H1 (cell line): ENCODE measurements around the gene AGBL1. TPM values are rescaled to one million over a fixed set of nuclear protein-coding genes. Genes with fewer than 3 reads are reported as not detected.

Experiments used
- CTCF ChIA-PET: fragments of 300-600 bp; sonication (Branson Sonifier 250); formaldehyde crosslinking; loops from one replicate; lab custom pipeline; 2021; ENCODE audit not compliant: partially characterized antibody; lab: Charles Lee
- POLR2A ChIA-PET: fragments of 300-600 bp; sonication (Branson Sonifier 250); formaldehyde crosslinking; loops from one replicate; lab custom pipeline; 2021; ENCODE audit warnings: inconsistent platforms; ENCODE audit not compliant: partially characterized antibody; lab: Charles Lee
- DNase-seq, 2 experiments: peaks; one replicate each; pipeline versions ENCODE4 v3.0.0 to v3.0.0-alpha.2; 2010 to 2022; ENCODE audit warnings: low spot score in 2 of 2, low read depth in 1 of 2, mixed read lengths in 1 of 2
- FAIRE-seq: peaks from 2 replicates; lab custom pipeline; 2011; peaks lifted over from hg19 to GRCh38; lab: Jason Lieb, UNC
- H2AFZ ChIP-seq: 2 replicates; pipeline ENCODE4 v1.8.1; 2012; ENCODE audit warnings: low read length, inconsistent platforms
- H2AK5ac ChIP-seq: 2 replicates; pipeline ENCODE4 v1.6.1; 2013; ENCODE audit warnings: low read depth, low read length
- H2BK120ac ChIP-seq: replicated peaks from 2 replicates; pipeline ENCODE3; 2013; ENCODE audit warnings: low read depth, low read length, inconsistent platforms
- H2BK12ac ChIP-seq: 2 replicates; pipeline ENCODE4 v1.6.1; 2013; ENCODE audit warnings: low read depth, low read length
- H2BK15ac ChIP-seq: 2 replicates; pipeline ENCODE4 v1.6.1; 2013; ENCODE audit warnings: low read length
- H2BK20ac ChIP-seq: 2 replicates; pipeline ENCODE4 v1.6.1; 2013; ENCODE audit warnings: low read length
- H2BK5ac ChIP-seq: 2 replicates; pipeline ENCODE4 v1.6.1; 2013; ENCODE audit warnings: low read depth, low read length
- H3K14ac ChIP-seq: 2 replicates; pipeline ENCODE4 v1.6.1; 2013; ENCODE audit warnings: inconsistent platforms; ENCODE audit not compliant: insufficient read length
- H3K18ac ChIP-seq: 2 replicates; pipeline ENCODE4 v1.6.1; 2013; ENCODE audit warnings: low read length; ENCODE audit errors: extremely low read depth
- H3K23ac ChIP-seq: 2 replicates; pipeline ENCODE4 v1.6.1; 2013; ENCODE audit warnings: inconsistent platforms; ENCODE audit not compliant: insufficient read length
- H3K23me2 ChIP-seq: 2 replicates; pipeline ENCODE4 v1.6.1; 2013; ENCODE audit warnings: low read depth, low read length
- H3K27ac ChIP-seq: 2 replicates; pipeline ENCODE4 v1.6.1; 2011; ENCODE audit warnings: low read depth, low read length, inconsistent platforms
- H3K27me3 ChIP-seq, 4 experiments: replicated peaks in 1 of 4; 1 replicate in 1 of 4; 2 replicates in 3 of 4; pipeline versions ENCODE4 v1.6.1 to v1.8.1; 2011 to 2013; ENCODE audit warnings: low read length in 3 of 4, mild to moderate bottlenecking in 3 of 4, inconsistent platforms in 2 of 4, mixed read lengths in 2 of 4, moderate library complexity in 1 of 4; ENCODE audit not compliant: control insufficient read depth in 3 of 4, insufficient read depth in 3 of 4; ENCODE audit errors: extremely low read depth in 1 of 4
- H3K36me3 ChIP-seq, 4 experiments: 2 replicates each; pipeline versions ENCODE4 v1.6.1 to v1.8.1; 2011 to 2013; ENCODE audit warnings: mild to moderate bottlenecking in 4 of 4, low read length in 3 of 4, moderate library complexity in 2 of 4, control low read depth in 1 of 4, inconsistent platforms in 1 of 4; ENCODE audit not compliant: insufficient read depth in 4 of 4, control insufficient read depth in 2 of 4
- H3K4ac ChIP-seq: replicated peaks from 2 replicates; pipeline ENCODE3; 2013; ENCODE audit warnings: low read length, low read depth, mixed read lengths, inconsistent platforms; ENCODE audit not compliant: insufficient read length
- H3K4me1 ChIP-seq, 4 experiments: replicated peaks in 1 of 4; 1 replicate in 1 of 4; 2 replicates in 3 of 4; pipeline versions ENCODE4 v1.6.1 to v1.8.1; 2011 to 2013; ENCODE audit warnings: low read length in 3 of 4, inconsistent platforms in 2 of 4, mixed read lengths in 1 of 4; ENCODE audit not compliant: insufficient read depth in 4 of 4, control insufficient read depth in 3 of 4
- H3K4me2 ChIP-seq, 2 experiments: 2 replicates each; pipeline versions ENCODE4 v1.6.1 to v1.8.1; 2011 to 2013; ENCODE audit warnings: low read depth in 2 of 2, low read length in 2 of 2, control low read depth in 1 of 2, inconsistent platforms in 1 of 2, mild to moderate bottlenecking in 1 of 2; ENCODE audit not compliant: insufficient read depth in 1 of 2
- H3K4me3 ChIP-seq, 4 experiments: fragments of 200-600, 300-600 bp in 1 of 4; sonication (generic), shearing (Covaris generic), sonication (Bioruptor Twin) in 1 of 4; 2 replicates each; pipeline versions ENCODE4 v1.5.1 to v1.8.1; 2011 to 2016; ENCODE audit warnings: low read length in 4 of 4, low read depth in 3 of 4, control low read depth in 2 of 4, inconsistent platforms in 2 of 4, mild to moderate bottlenecking in 2 of 4, mixed read lengths in 1 of 4, moderate library complexity in 1 of 4; ENCODE audit not compliant: insufficient read depth in 2 of 4; ENCODE audit errors: extremely low read depth in 1 of 4
- H3K56ac ChIP-seq: replicated peaks from 2 replicates; pipeline ENCODE3; 2013; ENCODE audit warnings: low read depth, mild to moderate bottlenecking, mixed read lengths, low read length, inconsistent platforms; ENCODE audit not compliant: insufficient read length
- H3K79me1 ChIP-seq: 2 replicates; pipeline ENCODE4 v1.6.1; 2013; ENCODE audit warnings: low read depth, low read length, control low read depth
- H3K79me2 ChIP-seq, 2 experiments: 2 replicates each; pipeline versions ENCODE4 v1.6.1 to v1.8.1; 2012 to 2013; ENCODE audit warnings: low read length in 2 of 2, mild to moderate bottlenecking in 2 of 2, inconsistent platforms in 1 of 2; ENCODE audit not compliant: insufficient read depth in 2 of 2, control insufficient read depth in 1 of 2
- H3K9ac ChIP-seq, 4 experiments: replicated peaks in 1 of 4; 1 replicate in 1 of 4; 2 replicates in 3 of 4; pipeline versions ENCODE4 v1.6.1 to v1.8.1; 2011 to 2013; ENCODE audit warnings: low read depth in 3 of 4, low read length in 3 of 4, control low read depth in 2 of 4, mild to moderate bottlenecking in 2 of 4, moderate library complexity in 2 of 4, inconsistent platforms in 1 of 4; ENCODE audit errors: extremely low read depth in 1 of 4
- H3K9me3 ChIP-seq, 2 experiments: 2 replicates each; pipeline versions ENCODE4 v1.6.1 to v1.8.1; 2012 to 2013; ENCODE audit warnings: mild to moderate bottlenecking in 2 of 2, moderate library complexity in 2 of 2, control low read depth in 1 of 2, inconsistent platforms in 1 of 2, low read depth in 1 of 2, low read length in 1 of 2, mixed read lengths in 1 of 2; ENCODE audit not compliant: insufficient read depth in 2 of 2
- H4K20me1 ChIP-seq, 2 experiments: replicated peaks in 1 of 2; 2 replicates each; pipeline versions ENCODE3 to v1.8.1; 2011 to 2013; ENCODE audit warnings: inconsistent platforms in 2 of 2, low read length in 2 of 2, mild to moderate bottlenecking in 1 of 2; ENCODE audit not compliant: insufficient read depth in 2 of 2, control insufficient read depth in 1 of 2
- H4K5ac ChIP-seq: 2 replicates; pipeline ENCODE4 v1.6.1; 2013; ENCODE audit warnings: low read length, low read depth, mixed read lengths, inconsistent platforms; ENCODE audit not compliant: insufficient read length
- H4K8ac ChIP-seq: 2 replicates; pipeline ENCODE4 v1.8.0; 2013; ENCODE audit warnings: mild to moderate bottlenecking, moderate library complexity, low read length, inconsistent platforms; ENCODE audit not compliant: insufficient read depth; ENCODE audit errors: extremely low read depth
- H4K91ac ChIP-seq: replicated peaks from 2 replicates; pipeline ENCODE3; 2013; ENCODE audit warnings: low read length, mixed read lengths, inconsistent platforms; ENCODE audit not compliant: insufficient read length
- CBX8 ChIP-seq: fragments of 300-800, 300-1000 bp; sonication (generic); IDR thresholded peaks from 2 replicates; pipeline ENCODE4 v1.7.1; 2016; ENCODE audit warnings: low read depth, low read length, borderline replicate concordance
- EGR1 ChIP-seq: IDR thresholded peaks from 2 replicates; pipeline ENCODE4 v1.6.1; 2011; ENCODE audit warnings: low read depth, low read length, borderline replicate concordance
- EP300 ChIP-seq, 2 experiments: IDR thresholded peaks; 1 replicate in 1 of 2; 2 replicates in 1 of 2; pipeline ENCODE4 v1.6.1; 2011 to 2012; ENCODE audit warnings: low read depth in 2 of 2, low read length in 2 of 2, mild to moderate bottlenecking in 2 of 2, borderline replicate concordance in 1 of 2, inconsistent platforms in 1 of 2, moderate library complexity in 1 of 2
- FOSL1 ChIP-seq: IDR thresholded peaks from 2 replicates; pipeline ENCODE4 v1.6.1; 2011; ENCODE audit warnings: mild to moderate bottlenecking, low read depth, low read length, moderate library complexity; ENCODE audit not compliant: insufficient read depth
- GABPA ChIP-seq: IDR thresholded peaks from 2 replicates; pipeline ENCODE4 v1.6.1; 2011; ENCODE audit warnings: mild to moderate bottlenecking, low read length, moderate library complexity, borderline replicate concordance; ENCODE audit not compliant: insufficient read depth
- KDM5A ChIP-seq: fragments of 200-600 bp; IDR thresholded peaks from 2 replicates; pipeline ENCODE4 v1.7.1; 2012; ENCODE audit warnings: mild to moderate bottlenecking, low read length, inconsistent platforms, mixed read lengths
- PHF8 ChIP-seq: fragments of 200-600 bp; sonication (generic); conservative IDR thresholded peaks from 2 replicates; pipeline ENCODE4 v1.7.1; 2012; ENCODE audit warnings: low read depth, mild to moderate bottlenecking, inconsistent platforms, low read length, moderate library complexity
- RAD21 ChIP-seq, 2 experiments: IDR thresholded peaks in 1 of 2; conservative IDR thresholded peaks in 1 of 2; 2 replicates each; pipeline ENCODE4 v1.6.1; 2011; ENCODE audit warnings: low read depth in 2 of 2, low read length in 2 of 2, improper control_type of control experiment in 1 of 2, inconsistent platforms in 1 of 2, mild to moderate bottlenecking in 1 of 2, moderate library complexity in 1 of 2
- RFX5 ChIP-seq: IDR thresholded peaks from 2 replicates; pipeline ENCODE4 v1.6.1; 2011; ENCODE audit warnings: low read depth, low read length, improper control_type of control experiment, borderline replicate concordance
- SIRT6 ChIP-seq: IDR thresholded peaks from one replicate; pipeline ENCODE4 v1.7.1; 2012; ENCODE audit warnings: low read length, inconsistent platforms
- SUZ12 ChIP-seq: fragments of 200-600 bp; sonication (generic); IDR thresholded peaks from 2 replicates; pipeline ENCODE4 v1.6.1; 2012; ENCODE audit warnings: mild to moderate bottlenecking, inconsistent platforms, low read length, moderate library complexity, mixed read lengths
- TAF7 ChIP-seq: optimal IDR thresholded peaks from 2 replicates; pipeline ENCODE3; 2011; ENCODE audit warnings: low read depth, mild to moderate bottlenecking, inconsistent platforms, low read length, moderate library complexity, borderline replicate concordance
- TBP ChIP-seq: IDR thresholded peaks from 2 replicates; pipeline ENCODE4 v1.6.1; 2011; ENCODE audit warnings: low read depth, low read length, improper control_type of control experiment
- TCF12 ChIP-seq: IDR thresholded peaks from 2 replicates; pipeline ENCODE4 v1.6.1; 2011; ENCODE audit warnings: low read depth, mild to moderate bottlenecking, low read length
- WGBS, 2 experiments: shearing (Covaris generic) in 1 of 2; methylation state at CpG; one replicate each; pipeline versions ENCODE4 v1.1.6 to v1.1.7; 2013 to 2015; ENCODE audit warnings: low lambda C conversion rate in 2 of 2, mixed read lengths in 2 of 2, inconsistent platforms in 1 of 2, low coverage in 1 of 2, missing lambda C conversion rate in 1 of 2; ENCODE audit not compliant: insufficient replicate concordance in 2 of 2, insufficient coverage in 1 of 2, insufficient read length in 1 of 2; ENCODE audit errors: extremely low coverage in 1 of 2, missing lambda C conversion rate in 1 of 2; 5-methylcytosine and 5-hydroxymethylcytosine counted together
- polyA plus RNA-seq, 7 experiments: library from polyadenylated mRNA; depleted of rRNA in 3 of 7; stranded (reverse) in 5 of 7; unstranded in 2 of 7; fragments of >200 nt in 5 of 7; fragments of 200-250 nt in 2 of 7; gene quantifications; 1 replicate in 5 of 7; 2 replicates in 1 of 7; 4 replicates in 1 of 7; pipeline versions ENCODE4 v1.2.1 to v1.2.3, GENCODE V29; 2011 to 2013; ENCODE audit warnings: missing spikeins in 2 of 7, mixed read lengths in 2 of 7
- total RNA-seq: library from RNA; stranded (reverse); fragmentation: NEBNext Ultra II Directional; extraction: Animal tissue kit (Norgen Biotek cat#: 25700); gene quantifications from 2 replicates; pipeline ENCODE4 v1.2.1, GENCODE V29; 2021

The AGBL1 gene
- total and polyA plus RNA-seq, 2 of the 8 experiments (the other 6 are each of a cell fraction or from before 2014, with no cell fraction given): not detected

DNA sequence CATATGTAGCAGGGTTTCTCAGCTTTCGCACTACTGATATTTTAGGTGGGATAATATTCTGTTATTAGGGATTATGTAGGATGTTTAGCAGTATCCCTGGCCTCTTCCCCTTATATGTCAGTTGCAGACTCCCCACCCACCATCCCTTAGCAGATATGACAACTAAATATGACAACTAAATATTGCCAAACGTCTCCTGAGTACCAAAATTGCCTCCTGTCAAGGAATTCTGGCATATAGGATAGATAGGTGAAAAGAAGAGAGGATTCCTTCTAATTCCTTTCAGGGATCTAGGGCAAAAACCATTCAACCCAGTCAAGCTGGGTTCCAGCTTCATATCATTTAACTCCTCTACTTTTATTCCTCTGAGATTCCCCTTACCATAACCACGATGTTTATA lies 759.8 kb downstream of the AGBL1 start:
- no peak overlapping the region for H3K18ac ChIP-seq
- no peak overlapping the region for H2BK20ac ChIP-seq
- peaks cover 0 to 1% (median 0%) of the 10 kb centered on the region in 4 experiments; a peak in 1 of 7 replicates for H3K27me3 ChIP-seq
- FAIRE-seq (no peak), DNase-seq (no peak)
- no peak overlapping the region for H3K14ac ChIP-seq
- no peaks in the 10 kb centered on the region for H3K36me3 ChIP-seq
- H3K23me2 ChIP-seq: no peaks in the 10 kb centered on the region
- H2BK5ac ChIP-seq: no peak overlapping the region
- no peak overlapping the region for H3K4me3 ChIP-seq
- no peak overlapping the region for H2AK5ac ChIP-seq
- WGBS, 2 experiments: 93% methylated on average over 3 of the region's 3 CpGs; no CpG with 5 or more reads in 1 of the 2 experiments
- ChIA-PET POLR2A (no interaction called here), CTCF (interaction anchor here (1.8 kb wide), 1 partner anchor 68 kb away, joined by 5 read pairs; no protein-coding TSS in a partner anchor)
- H3K9ac ChIP-seq: no peak overlapping the region; a peak in 1 of 7 replicates
- H2AFZ ChIP-seq: no peak overlapping the region
- no peak overlapping the region for H2BK12ac ChIP-seq
- no peaks in the 10 kb centered on the region for H3K4me1 ChIP-seq
- no peak overlapping the region for H4K91ac ChIP-seq
- H3K56ac ChIP-seq: no peak overlapping the region
- H3K79me2 ChIP-seq: no peaks in the 10 kb centered on the region
- H3K9me3 ChIP-seq: no peaks in the 10 kb centered on the region
- H3K23ac ChIP-seq: no peak overlapping the region
- no peak overlapping the region for H2BK120ac ChIP-seq
- H4K5ac ChIP-seq: no peak overlapping the region
- H4K8ac ChIP-seq: no peak overlapping the region
- H2BK15ac ChIP-seq: no peak overlapping the region
- H3K79me1 ChIP-seq: no peaks in the 10 kb centered on the region
- no peak overlapping the region for H3K27ac ChIP-seq
- H4K20me1 ChIP-seq: no peaks in the 10 kb centered on the region
- H3K4me2 ChIP-seq: no peak overlapping the region
- H3K4ac ChIP-seq: no peak overlapping the region
- TF ChIP-seq PHF8: no peak
- no peak for TF ChIP-seq KDM5A
- TF ChIP-seq SUZ12: no peak
- no peak for TF ChIP-seq TCF12
- TF ChIP-seq CBX8: no peak
- TF ChIP-seq TAF7: no peak
- TF ChIP-seq TBP: no peak
- no peak for TF ChIP-seq EGR1
- TF ChIP-seq SIRT6: no peak
- no peak for TF ChIP-seq RFX5
- TF ChIP-seq FOSL1: no peak
- TF ChIP-seq RAD21 (IDR thresholded peaks at IDR 0.05 in 1 of 2, conservative IDR thresholded peaks at IDR 0.05 in 1 of 2; ENCODE audit: low read depth in 2 of 2, low read length in 2 of 2): no peak
- TF ChIP-seq GABPA: no peak
- no peak for TF ChIP-seq EP300 (IDR thresholded peaks at IDR 0.05; ENCODE audit: borderline replicate concordance in 1 of 2, low read depth in 2 of 2, low read length in 2 of 2)
